Prostate gland (tissue), 2 donors: ENCODE measurements around the gene DUSP14.

Source experiments
- CTCF ChIP-seq, 4 experiments: fragments of 200-600 bp in 2 of 4; fragments of 450-650 bp in 2 of 4; sonication (generic) in 2 of 4; IDR thresholded peaks; 1 replicate in 3 of 4; 2 replicates in 1 of 4; pipeline ENCODE4 v1.5.1; 2016 to 2019; ENCODE audit warnings: antibody characterized with exemption in 4 of 4, mild to moderate bottlenecking in 2 of 4, moderate library complexity in 2 of 4
- POLR2A ChIP-seq: fragments of 450-650 bp; IDR thresholded peaks from one replicate; pipeline ENCODE4 v1.6.1; 2016; ENCODE audit warnings: antibody characterized with exemption, mild to moderate bottlenecking

- no peak for TF ChIP-seq CTCF (IDR thresholded peaks at IDR 0.05)
- TF ChIP-seq POLR2A: no peak
Observed at GRCh38 chr17:37520174-37520573, 30.5 kb downstream of the DUSP14 start.
